ENCODE data around the gene KCND3. TPM values are rescaled to one million over a fixed set of nuclear protein-coding genes. Genes with fewer than 3 reads are reported as not detected.

The KCND3 gene
- total and polyA plus RNA-seq, 2 of the 4 experiments (the other 2 are of a cell fraction) = under 0.01 to 0.03 TPM

DNA sequence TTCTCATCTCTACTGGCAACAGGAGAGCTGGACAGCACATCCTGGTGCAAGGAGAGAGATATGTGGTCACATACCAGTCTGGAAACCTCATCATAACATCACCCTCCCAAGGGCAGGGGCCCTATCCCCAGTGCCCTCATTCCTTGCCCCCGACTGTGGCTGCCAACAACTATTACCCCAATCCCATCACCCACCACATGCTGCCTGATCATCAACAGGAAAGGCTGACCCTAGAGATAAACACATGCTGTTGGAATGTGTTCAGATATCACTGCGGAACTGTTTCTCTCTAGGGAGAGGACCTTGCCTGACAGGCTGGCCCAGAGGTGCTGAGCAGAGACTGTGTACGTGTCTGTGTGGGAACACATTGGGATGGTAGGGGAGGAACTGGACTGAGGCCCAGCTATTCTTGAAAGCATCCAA, 245.8 kb downstream of the KCND3 start (continued):
- TF ChIP-seq, protein P1, sequence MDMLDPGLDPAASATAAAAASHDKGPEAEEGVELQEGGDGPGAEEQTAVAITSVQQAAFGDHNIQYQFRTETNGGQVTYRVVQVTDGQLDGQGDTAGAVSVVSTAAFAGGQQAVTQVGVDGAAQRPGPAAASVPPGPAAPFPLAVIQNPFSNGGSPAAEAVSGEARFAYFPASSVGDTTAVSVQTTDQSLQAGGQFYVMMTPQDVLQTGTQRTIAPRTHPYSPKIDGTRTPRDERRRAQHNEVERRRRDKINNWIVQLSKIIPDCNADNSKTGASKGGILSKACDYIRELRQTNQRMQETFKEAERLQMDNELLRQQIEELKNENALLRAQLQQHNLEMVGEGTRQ (IDR thresholded peaks at IDR 0.05; ENCODE audit: low read depth, low read length) = peak; percentile 37; the same call in 1 of the 2 replicates

DNA sequence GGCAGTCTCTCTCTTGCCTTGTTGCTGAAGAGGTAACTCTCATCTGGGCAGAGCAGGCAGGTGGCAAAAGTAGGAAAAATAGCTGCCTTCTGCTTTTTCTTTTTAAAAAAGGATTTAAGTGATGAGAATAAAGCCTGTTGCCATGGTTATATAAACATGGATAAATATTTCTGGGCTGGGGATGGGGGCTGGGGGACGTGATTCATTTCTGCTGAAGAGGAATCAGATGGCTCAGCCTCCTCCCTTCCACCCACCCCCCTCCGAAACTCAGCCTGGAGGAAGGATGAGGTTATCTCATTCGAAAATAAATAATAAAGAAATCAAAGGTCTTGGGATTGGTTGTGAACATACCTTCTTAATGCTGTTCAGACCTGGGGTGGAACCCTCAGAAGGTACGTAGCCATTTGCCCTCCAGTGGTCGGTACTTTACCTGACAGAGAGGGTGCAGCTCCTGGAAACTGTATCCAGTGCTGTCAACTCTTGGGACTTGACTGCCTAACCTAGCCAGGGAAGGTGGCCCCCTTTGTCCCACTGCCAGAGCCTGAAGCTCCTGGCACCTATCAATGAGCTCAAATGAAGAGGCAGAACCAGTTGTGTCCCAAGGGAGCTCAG, 246.4 kb downstream of the KCND3 start:
- POLR2A ChIA-PET (ENCODE audit: unreplicated experiment) = no interaction called here
- TF ChIP-seq BHLHE40 (IDR thresholded peaks at IDR 0.05; ENCODE audit: low read depth, low read length) = 0 out of 2 replicates have a peak, but pooled peaks have one; percentile 16
- no peak for TF ChIP-seq CEBPB (IDR thresholded peaks at IDR 0.05; ENCODE audit: low read depth, low read length)
- no peak for TF ChIP-seq ELK1 (IDR thresholded peaks at IDR 0.05; ENCODE audit: borderline replicate concordance, low read depth, low read length)
- TF ChIP-seq, protein P1 (IDR thresholded peaks at IDR 0.05; ENCODE audit: low read depth, low read length) = no peak
- no peak for TF ChIP-seq MXI1 (IDR thresholded peaks at IDR 0.05; ENCODE audit: borderline replicate concordance, low read depth, low read length)
- TF ChIP-seq POLR2A (IDR thresholded peaks at IDR 0.05; ENCODE audit: low read depth, low read length) = no peak
- TF ChIP-seq SMC3 (IDR thresholded peaks at IDR 0.05; ENCODE audit: low read depth, low read length) = no peak
- no peak for TF ChIP-seq CHD1 (IDR thresholded peaks at IDR 0.05; ENCODE audit: low read depth, low read length)
- 0 out of 2 replicates have a peak, but pooled peaks have one; percentile 6 for TF ChIP-seq NFE2L2 (IDR thresholded peaks at IDR 0.05; ENCODE audit: low read depth, low read length)
- TF ChIP-seq MAFK (IDR thresholded peaks at IDR 0.05; ENCODE audit: low read depth, low read length) = no peak
- TF ChIP-seq FOS (IDR thresholded peaks at IDR 0.05; ENCODE audit: low read depth, low read length) = peak; percentile 81; the same call in 1 of the 2 replicates
- no peak for TF ChIP-seq RCOR1 (IDR thresholded peaks at IDR 0.05; ENCODE audit: insufficient replicate concordance, low read length)
- peak; percentile 5; the same call in 1 of the 2 replicates for TF ChIP-seq RAD21 (IDR thresholded peaks at IDR 0.05; ENCODE audit: low read length)

More for the DNA sequence above, 246.4 kb downstream of the KCND3 start:
- Histone ChIP-seq H3K9me3 (ENCODE audit: control insufficient read depth, insufficient read depth, low read length) (no peaks in the 10 kb centered on the region), H4K5ac (ENCODE audit: low read depth, low read length) (no peak overlapping the region), H3K4ac (ENCODE audit: low read depth, low read length) (peak overlapping the region; percentile 87), H3K23ac (ENCODE audit: low read depth, low read length) (peak overlapping the region; percentile 33), H3K9ac (ENCODE audit: low read depth, low read length) (peak overlapping the region; percentile 28; the same call in 1 of the 2 replicates), H3K56ac (ENCODE audit: extremely low read depth, insufficient read depth, low read length) (no peak overlapping the region), H3K36me3 (ENCODE audit: control insufficient read depth, insufficient read depth, low read length) (no peaks in the 10 kb centered on the region), H4K20me1 (ENCODE audit: insufficient read depth, low read length) (peaks cover 10% of the 10 kb centered on the region; the same call in 1 of the 2 replicates), H3K14ac (replicated peaks; ENCODE audit: low read depth, low read length) (peak overlapping the region; percentile 20), H2BK20ac (ENCODE audit: low read depth, low read length) (peak overlapping the region; percentile 95), H4K91ac (ENCODE audit: insufficient read depth, low read depth, low read length) (peak overlapping the region; percentile 87), H3K9me1 (ENCODE audit: insufficient read depth, low read length) (peaks cover 36% of the 10 kb centered on the region), H2AK5ac (ENCODE audit: low read depth, low read length) (peak overlapping the region; percentile 90), H2AFZ (replicated peaks; ENCODE audit: low read length, poor library complexity) (no peak overlapping the region), H3K4me2 (ENCODE audit: low read depth, low read length) (peak overlapping the region; percentile 37), H3K18ac (ENCODE audit: low read depth, low read length) (peak overlapping the region; percentile 39), H3K4me1 (ENCODE audit: control insufficient read depth, insufficient read depth, low read length) (peaks cover 15% of the 10 kb centered on the region), H3K27me3 (ENCODE audit: control insufficient read depth, insufficient read depth, low read length) (no peaks in the 10 kb centered on the region), H3K4me3 (ENCODE audit: insufficient read depth, low read depth, low read length) (no peak overlapping the region), H4K8ac (ENCODE audit: low read depth in 2 of 2, low read length in 2 of 2) (peak overlapping the region in 1 of 2 experiments; percentile 56; a peak in 2 of 4 replicates), H3K27ac (ENCODE audit: insufficient read depth, low read length) (peak overlapping the region; percentile 70), H2BK15ac (ENCODE audit: low read depth, low read length) (peak overlapping the region; percentile 93; the same call in 2 of the 3 replicates), H2BK5ac (ENCODE audit: low read depth, low read length, poor library complexity, severe bottlenecking) (peak overlapping the region; percentile 70), H2AK9ac (replicated peaks; ENCODE audit: low read depth, low read length, poor library complexity) (peak overlapping the region; percentile 56), H2BK120ac (ENCODE audit: low read depth, low read length) (peak overlapping the region; percentile 69), H3K79me1 (ENCODE audit: low read depth in 1 of 2, low read length in 2 of 2) (peaks cover under 1 to 11% of the 10 kb centered on the region in 2 experiments; a peak in 2 of 4 replicates)
- no TSS peak for BruUV-seq (replicated peaks)
- CTCF ChIA-PET = interaction anchor here (2.5 kb wide), 1 partner anchor 28 kb away, joined by 13 read pairs; no protein-coding TSS in a partner anchor
- peak; percentile 86 for DNase-seq
- peak; percentile 7 for ATAC-seq (ENCODE audit: low read depth)
- in situ Hi-C loops (cut with MboI; ENCODE audit: low sequenced_read_pairs) = no loop called here
- 60% methylated on average over 1 of the region's 5 CpGs; no CpG with 5 or more reads in 1 of the 2 experiments for WGBS, 2 experiments (ENCODE audit: extremely low coverage in 2 of 2, insufficient read length in 1 of 2)
- dilution Hi-C loops (cut with HindIII; ENCODE audit: low sequenced_read_pairs, unreplicated experiment) = no loop called here
- intact Hi-C loops (cut with micrococcal nuclease) = no loop called here

All from IMR-90 (cell line).